HG03139 (cell line): Measurements from ENCODE around the gene CPLX3.

ENCODE experiments used
- ATAC-seq: cut with Tn5 transposase; IDR thresholded peaks from one replicate; pipeline ENCODE4 v1.9.1; 2021; ENCODE audit not compliant: unreplicated experiment

The CPLX3 gene

GRCh38 chr15:74802290-74802689 is 24.1 kb upstream of the CPLX3 start:
- ATAC-seq, result no peak

- no peak for ATAC-seq
These were observed 23.5 kb upstream of the CPLX3 start for GRCh38 chr15:74802862-74803447.

GRCh38 chr15:74804935-74805334 is 21.5 kb upstream of the CPLX3 start:
- ATAC-seq, result no peak

DNA sequence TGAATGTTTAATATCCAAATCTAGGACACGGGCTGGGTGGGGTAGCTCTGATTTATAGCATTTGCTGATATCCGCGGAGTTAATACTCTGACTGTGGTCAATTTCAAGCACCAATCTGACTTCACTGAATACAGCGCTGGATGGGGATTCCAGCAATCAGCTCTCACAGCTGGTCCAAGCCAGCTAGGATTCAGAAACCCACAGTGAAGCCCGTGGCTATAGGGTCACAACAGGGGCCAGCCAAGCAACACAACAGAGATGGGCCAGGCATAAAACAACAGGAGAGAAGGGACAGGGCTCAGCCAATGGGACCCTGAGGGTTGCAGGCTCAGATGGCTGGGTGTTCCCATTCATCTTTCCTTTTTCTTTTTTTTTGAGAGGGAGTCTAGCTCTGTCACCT is 19.1 kb upstream of the CPLX3 start:
- no peak for ATAC-seq

DNA sequence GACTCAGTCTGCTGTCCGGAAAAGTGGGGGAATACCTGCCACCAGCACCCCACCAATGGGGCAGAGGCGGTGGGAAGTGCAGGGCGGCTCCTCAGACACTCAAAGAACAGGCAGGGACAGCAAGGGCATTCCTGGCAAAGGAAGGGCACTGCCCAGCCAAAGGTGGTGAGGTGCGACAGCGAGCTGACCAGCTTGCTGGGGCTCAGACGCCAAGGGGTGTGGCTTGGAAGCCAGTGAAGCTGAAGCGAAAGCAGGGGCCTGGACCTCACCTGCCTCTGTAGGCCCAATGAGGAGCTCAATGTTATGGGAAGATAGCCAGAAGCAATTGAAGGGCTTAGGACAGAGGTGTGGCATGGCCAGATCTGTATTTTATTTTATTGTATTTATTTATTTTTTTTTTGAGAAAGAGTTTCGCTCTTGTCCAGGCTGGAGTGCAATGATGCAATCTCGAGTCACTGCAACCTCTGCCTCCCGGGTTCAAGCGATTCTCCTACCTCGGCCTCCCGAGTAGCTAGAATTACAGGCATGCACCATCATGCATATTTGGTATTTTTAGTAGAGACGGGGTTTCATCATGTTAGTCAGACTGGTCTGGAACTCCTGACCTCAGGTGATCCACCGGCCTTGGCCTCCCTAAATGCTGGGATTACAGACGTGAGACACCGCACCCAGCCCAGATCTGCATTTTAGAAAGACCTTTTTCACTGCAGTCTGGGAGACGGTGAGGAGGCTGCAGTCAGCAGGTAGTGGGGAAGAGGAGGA is 18.2 kb upstream of the CPLX3 start:
- no peak for ATAC-seq

GRCh38 chr15:74808840-74809229 is 17.6 kb upstream of the CPLX3 start:
- no peak for ATAC-seq

DNA sequence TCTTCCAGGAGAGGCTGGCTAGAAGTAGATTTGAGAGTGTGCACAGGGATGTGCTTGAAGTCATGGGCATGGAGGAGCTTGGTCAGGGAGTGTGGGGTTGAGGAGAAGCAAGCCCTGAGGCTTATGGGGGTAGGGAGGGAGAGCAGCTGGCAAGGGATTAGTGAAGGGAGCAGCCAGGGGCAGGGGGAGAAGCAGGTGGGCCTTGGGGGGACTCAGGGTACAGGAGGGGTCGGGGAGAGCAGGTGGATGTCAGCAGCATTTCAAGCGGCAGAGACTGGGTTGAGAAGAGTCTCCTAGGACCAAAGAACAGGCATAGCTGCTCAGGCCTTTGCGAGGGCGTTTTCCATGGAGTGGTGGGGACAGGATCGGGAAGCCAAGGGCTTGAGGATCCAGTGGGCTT is 17.2 kb upstream of the CPLX3 start:
- ATAC-seq, result no peak

GRCh38 chr15:74809956-74810355 is 16.5 kb upstream of the CPLX3 start:
- ATAC-seq, result no peak

- ATAC-seq, result no peak
These were observed 13.9 kb upstream of the CPLX3 start, which contains the start of gene LMAN1L for GRCh38 chr15:74812533-74812932. TSS of gene LMAN1L (plus strand) at chr15:74812835. CDS start at chr15:74812855, 20 bp downstream.

DNA sequence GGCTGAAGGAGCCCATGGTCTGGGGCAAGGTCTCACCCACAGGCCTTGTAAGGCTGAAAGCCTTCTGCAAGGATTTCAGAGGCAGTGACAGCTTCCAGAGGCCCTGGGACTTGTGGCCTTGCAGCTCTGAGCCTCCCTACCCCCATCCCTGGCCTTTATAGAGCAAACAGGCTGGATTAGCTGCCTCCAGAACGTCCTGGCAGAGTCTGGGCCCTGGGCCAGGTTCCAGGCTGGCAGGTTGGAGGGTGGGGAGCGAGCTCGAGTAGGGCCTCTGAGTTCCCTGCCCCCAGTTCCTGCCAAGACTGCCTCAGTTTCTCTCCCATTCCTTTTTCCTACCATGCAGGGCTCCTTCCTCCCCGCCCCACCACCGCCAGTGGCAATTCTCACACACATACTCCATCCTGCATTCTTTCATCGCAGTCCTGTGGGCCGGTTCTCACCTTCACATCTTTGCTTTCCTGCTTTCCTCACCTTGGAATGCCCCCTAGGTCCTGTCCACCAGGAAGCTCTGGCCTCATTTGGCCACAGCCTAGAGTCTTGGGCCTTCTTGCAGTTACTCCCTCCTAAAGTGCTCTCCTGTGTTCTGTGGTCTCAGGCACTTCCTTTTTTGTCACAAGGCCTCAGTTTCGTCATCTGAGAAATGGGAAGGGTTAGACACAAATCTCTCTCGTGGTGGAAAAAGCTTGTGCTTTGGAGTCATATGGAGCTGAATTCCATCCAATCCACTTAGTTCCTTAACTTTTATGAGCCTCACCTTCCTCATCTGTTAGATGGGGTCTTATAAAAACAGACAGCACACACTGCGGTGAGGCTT is 11.1 kb upstream of the CPLX3 start:
- ATAC-seq, result no peak

DNA sequence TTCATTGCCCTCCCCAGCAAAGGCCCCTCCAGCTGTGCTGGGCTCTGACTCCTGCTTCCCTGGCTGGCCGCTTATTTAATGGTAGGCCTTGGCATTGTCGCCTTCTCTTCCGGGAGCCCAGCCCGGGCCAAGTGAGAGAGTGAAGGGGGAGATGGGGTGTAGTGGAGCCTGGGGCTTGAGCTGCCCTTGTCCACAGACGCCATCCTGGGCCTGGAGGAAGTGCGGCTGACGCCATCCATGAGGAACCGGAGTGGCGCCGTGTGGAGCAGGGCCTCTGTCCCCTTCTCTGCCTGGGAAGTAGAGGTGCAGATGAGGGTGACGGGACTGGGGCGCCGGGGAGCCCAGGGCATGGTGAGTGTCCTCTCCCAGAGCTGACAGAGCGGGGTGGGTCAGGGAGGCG is 10.5 kb upstream of the CPLX3 start:
- ATAC-seq, result no peak

DNA sequence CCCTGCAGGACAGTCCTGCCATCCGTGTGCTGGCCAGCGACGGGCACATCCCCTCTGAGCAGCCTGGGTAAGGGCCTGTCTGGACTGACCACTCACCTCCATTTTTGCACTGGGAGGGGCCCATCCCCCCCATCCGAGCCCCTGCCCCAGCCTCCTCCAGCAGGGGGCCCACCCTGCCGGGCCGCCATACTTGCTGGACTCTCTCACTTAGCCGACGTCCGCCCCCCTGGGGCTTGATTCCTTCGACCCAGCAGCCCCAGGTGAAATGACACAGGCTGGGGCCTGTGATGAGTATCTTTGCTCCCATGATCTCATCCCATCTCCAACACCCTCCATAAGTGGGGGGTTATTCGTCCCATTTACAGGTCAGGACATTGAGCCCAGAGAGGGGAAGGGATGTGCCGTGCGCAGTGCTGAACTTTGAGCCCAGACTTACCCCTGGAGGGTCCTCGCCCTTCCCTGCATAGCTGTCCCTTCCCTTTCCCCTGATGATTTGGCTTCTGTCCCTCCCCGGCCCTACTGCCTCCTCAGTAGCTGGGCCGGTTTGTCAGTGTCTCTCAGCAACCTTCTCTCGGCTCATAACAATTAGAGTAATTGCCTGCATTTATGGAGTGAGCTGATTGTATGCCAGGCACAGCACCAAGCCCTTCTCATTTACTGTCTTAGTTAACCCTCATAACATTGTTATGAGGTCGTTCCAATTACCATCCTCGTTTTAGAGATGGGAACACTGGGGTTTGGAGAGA is 9.6 kb upstream of the CPLX3 start:
- ATAC-seq, result no peak

DNA sequence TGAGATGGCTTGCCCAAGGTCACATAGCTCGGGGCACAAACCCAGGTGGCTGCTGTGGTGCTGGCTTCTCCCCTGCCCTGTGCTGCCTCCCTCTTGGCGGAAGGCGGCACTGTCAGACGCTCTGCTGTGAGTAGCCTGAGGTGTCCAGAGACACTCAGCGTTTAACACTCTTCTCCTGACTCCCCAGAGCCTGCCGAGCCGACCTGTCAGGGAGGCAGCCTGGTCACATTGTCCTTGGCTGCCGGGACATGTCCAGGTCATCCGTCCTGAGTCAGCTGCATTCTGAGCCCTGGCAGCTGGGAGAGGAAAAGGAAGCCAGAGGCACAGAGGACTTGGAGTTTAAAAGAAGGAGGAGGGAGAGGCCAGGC is 9.1 kb upstream of the CPLX3 start:
- ATAC-seq, result no peak

- no peak for ATAC-seq
These were observed 6.4 kb upstream of the CPLX3 start for GRCh38 chr15:74820056-74820455.

DNA sequence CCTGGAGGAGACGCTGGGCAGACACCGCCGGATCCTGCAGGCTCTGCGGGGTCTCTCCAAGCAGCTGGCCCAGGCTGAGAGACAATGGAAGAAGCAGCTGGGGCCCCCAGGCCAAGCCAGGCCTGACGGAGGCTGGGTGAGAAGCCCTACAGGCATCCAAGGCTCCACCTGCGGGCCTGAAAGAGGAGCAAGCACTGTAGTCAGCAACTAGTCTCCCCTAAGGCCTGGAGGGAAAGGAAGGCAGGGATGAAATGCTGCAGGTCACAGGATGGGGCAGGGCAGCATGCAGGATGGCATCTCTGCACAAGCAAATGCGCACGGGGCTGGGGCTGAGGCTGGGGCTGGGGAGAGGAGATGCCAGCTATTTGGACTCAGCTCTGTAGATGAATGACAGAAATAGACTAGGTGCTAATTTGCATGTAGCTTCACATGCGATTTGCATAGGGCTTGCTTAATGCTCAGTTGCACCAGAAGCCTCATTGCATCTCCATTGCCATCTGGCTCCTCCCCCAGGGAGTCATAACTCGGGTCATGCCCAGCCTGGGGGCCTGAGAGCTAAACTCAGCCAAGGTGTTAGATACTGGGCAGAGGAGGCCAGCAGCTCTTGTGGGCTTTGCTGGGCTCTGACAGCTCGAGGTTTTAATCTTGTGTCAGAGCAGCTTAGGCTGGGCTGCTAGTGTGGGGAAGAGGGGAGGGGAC is 5.2 kb upstream of the CPLX3 start:
- ATAC-seq, result peak; percentile 65

GRCh38 chr15:74821790-74822158 is 4.7 kb upstream of the CPLX3 start:
- ATAC-seq, result no peak

DNA sequence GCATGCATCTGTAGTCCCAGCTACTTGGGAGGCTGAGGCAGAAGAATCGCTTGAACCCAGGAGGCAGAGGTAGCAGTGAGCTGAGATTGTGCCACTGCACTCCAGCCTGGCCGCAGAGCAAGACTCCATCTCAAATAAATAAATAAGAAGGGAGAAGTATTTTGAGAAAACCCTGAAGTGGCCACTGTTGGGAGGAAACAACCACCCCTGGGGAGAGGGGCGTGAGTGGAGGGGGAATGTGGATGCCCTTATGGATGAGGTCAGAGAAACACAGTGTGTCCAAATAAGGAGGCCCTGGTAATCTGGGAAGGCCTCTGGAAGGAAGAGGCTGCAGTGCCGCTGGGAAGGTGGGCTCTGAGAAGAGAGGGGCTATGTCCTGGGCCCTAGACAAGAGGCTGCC is 4.2 kb upstream of the CPLX3 start:
- no peak for ATAC-seq

- no peak for ATAC-seq
These were observed 3.1 kb upstream of the CPLX3 start for GRCh38 chr15:74823324-74823723.

- ATAC-seq, result no peak
These were observed 1.5 kb upstream of the CPLX3 start for GRCh38 chr15:74824976-74825375.

- no peak for ATAC-seq
These were observed 561 bp upstream of the CPLX3 start for GRCh38 chr15:74825866-74826265.

DNA sequence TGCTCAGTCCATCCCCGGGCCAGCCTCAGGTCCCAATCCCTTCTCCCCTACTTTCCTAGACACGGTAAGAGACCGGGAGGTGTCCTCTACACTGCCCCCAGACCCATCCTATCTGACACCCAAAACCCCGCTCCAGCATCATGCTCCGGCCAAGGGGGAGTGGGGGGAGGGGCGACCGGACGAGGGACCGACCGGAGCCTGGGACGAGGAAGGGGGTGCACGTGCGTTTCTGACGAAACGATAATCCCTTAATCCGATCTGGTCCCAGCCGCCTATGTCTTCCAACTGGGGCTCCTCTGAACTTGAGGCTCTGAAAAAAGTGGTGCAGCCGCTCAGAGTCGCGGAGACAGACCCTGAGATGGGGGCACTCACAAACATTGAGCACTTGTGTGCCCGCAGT is 494 bp downstream of the CPLX3 start:
- no peak for ATAC-seq
